Activated T-cell treated with anti-CD3 and anti-CD28 coated beads, Interleukin-2, amount 50 U/mL, for 4 hours (primary cell): ENCODE data around the gene ACTR1B. TPM values are rescaled to one million over a fixed set of nuclear protein-coding genes. Genes with fewer than 3 reads are reported as not detected.
"Not testable (repeated sequence)": the region's sequence is repeated elsewhere in the genome, so short reads cannot be mapped to it uniquely, and the experiment has no call there.

Experiments
- ATAC-seq, 2 donors: fragments of 200-7000 bp; cut with Tn5 transposase; one replicate each; pipeline ENCODE4 v1.10.0; 2021
- DNase-seq: peaks from one replicate; pipeline ENCODE4 v3.0.0-alpha.2; 2020
- H3K27me3 Mint-ChIP-seq: one replicate; pipeline ENCODE4 v1.8.0; 2021; ENCODE audit warnings: low read depth, mixed read lengths
- H3K36me3 Mint-ChIP-seq: one replicate; pipeline ENCODE4 v1.8.0; 2022; ENCODE audit warnings: mixed read lengths; ENCODE audit not compliant: insufficient read depth
- H3K4me1 Mint-ChIP-seq: one replicate; pipeline ENCODE4 v1.8.0; 2021; ENCODE audit warnings: low read depth, mixed read lengths
- H3K4me3 Mint-ChIP-seq: one replicate; pipeline ENCODE4 v1.8.0; 2021; ENCODE audit warnings: mild to moderate bottlenecking, moderate library complexity, mixed read lengths
- H3K9me3 Mint-ChIP-seq: one replicate; pipeline ENCODE4 v1.8.0; 2021; ENCODE audit warnings: mixed read lengths
- total RNA-seq, 3 donors: library from RNA; stranded (reverse); gene quantifications; one replicate each; pipeline ENCODE4 v1.2.1, GENCODE V29; 2021

Gene ACTR1B
- total RNA-seq, 3 donors from 2014 or later = 66.3 to 70.7 (median 67.1) TPM

GRCh38 chr2:97699765-97700444, 36.1 kb upstream of the ACTR1B start:
- Mint-ChIP-seq H3K36me3 (no peaks in the 10 kb centered on the region), H3K4me1 (peaks cover 6% of the 10 kb centered on the region), H3K4me3 (no peak overlapping the region), H3K9me3 (no peaks in the 10 kb centered on the region), H3K27me3 (no peaks in the 10 kb centered on the region)
- DNase-seq = peak; percentile 55
- peak; percentile 86 for ATAC-seq

GRCh38 chr2:97698530-97698929, 34.7 kb upstream of the ACTR1B start:
- Mint-ChIP-seq H3K9me3 (no peaks in the 10 kb centered on the region), H3K36me3 (no peaks in the 10 kb centered on the region), H3K4me3 (no peak overlapping the region), H3K27me3 (no peaks in the 10 kb centered on the region), H3K4me1 (peaks cover 6% of the 10 kb centered on the region)
- DNase-seq (no peak), ATAC-seq (no peak)

- no peaks in the 10 kb centered on the region for H3K36me3 Mint-ChIP-seq
- DNase-seq (peak; percentile 97), ATAC-seq (peak; percentile 95)
- H3K27me3 Mint-ChIP-seq = no peaks in the 10 kb centered on the region
- no peaks in the 10 kb centered on the region for H3K9me3 Mint-ChIP-seq
- H3K4me3 Mint-ChIP-seq = no peak overlapping the region
- H3K4me1 Mint-ChIP-seq = peaks cover 6% of the 10 kb centered on the region
Observed at GRCh38 chr2:97697252-97698235, 33.7 kb upstream of the ACTR1B start.

DNA sequence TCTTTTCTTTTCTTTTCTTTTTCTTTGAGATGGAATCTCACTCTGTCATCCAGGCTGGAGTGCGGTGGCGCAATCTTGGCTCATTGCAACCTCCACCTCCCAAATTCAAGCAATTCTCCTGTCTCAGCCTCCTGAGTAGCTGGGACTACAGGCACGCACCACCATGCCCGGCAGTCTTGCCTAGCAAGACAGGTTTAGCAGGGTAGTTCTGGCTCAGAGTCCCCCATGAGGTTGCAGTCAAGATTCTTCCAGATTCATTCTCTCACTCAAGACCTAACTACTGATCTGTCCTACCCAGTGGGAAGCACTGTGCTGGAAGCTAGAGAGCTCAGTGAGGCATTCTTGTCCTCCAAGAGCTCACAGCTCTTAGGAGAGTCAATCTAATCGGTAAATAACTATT, 31.9 kb upstream of the ACTR1B start:
- H3K27me3 Mint-ChIP-seq = no peaks in the 10 kb centered on the region
- H3K4me1 Mint-ChIP-seq = peaks cover 6% of the 10 kb centered on the region
- no peaks in the 10 kb centered on the region for H3K36me3 Mint-ChIP-seq
- no peak for ATAC-seq
- no peak overlapping the region for H3K4me3 Mint-ChIP-seq
- no peaks in the 10 kb centered on the region for H3K9me3 Mint-ChIP-seq
- no peak for DNase-seq

DNA sequence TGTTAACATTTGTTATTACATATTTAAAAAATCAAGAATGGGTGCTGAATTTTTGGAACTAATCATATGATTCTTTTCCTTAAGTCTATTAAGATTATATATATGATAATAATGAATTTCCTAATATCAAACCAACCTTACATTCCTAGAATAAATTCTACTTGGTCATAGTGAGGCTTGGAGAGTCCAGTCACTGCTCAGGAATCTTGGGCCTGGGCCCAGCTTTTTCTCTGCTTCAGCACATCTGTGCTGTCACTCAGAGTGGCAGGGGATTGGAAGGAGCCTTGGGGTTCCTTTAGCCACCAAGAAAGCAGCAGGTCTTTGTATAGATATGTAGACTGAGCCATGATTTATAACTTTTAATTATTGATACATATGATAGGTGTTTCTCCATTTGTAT, 29.6 kb upstream of the ACTR1B start:
- Mint-ChIP-seq H3K27me3 (no peaks in the 10 kb centered on the region), H3K9me3 (no peaks in the 10 kb centered on the region), H3K4me1 (peaks cover 11% of the 10 kb centered on the region), H3K4me3 (no peak overlapping the region), H3K36me3 (no peaks in the 10 kb centered on the region)
- DNase-seq (no peak), ATAC-seq (no peak)

GRCh38 chr2:97691166-97691565, 27.3 kb upstream of the ACTR1B start:
- Mint-ChIP-seq H3K36me3 (no peaks in the 10 kb centered on the region), H3K9me3 (no peaks in the 10 kb centered on the region), H3K4me1 (peaks cover 15% of the 10 kb centered on the region), H3K27me3 (no peaks in the 10 kb centered on the region), H3K4me3 (no peak overlapping the region)
- no peak for ATAC-seq
- DNase-seq = no peak

GRCh38 chr2:97688062-97688827, 24.4 kb upstream of the ACTR1B start:
- Mint-ChIP-seq H3K36me3 (no peaks in the 10 kb centered on the region), H3K4me1 (peaks cover 15% of the 10 kb centered on the region), H3K4me3 (no peak overlapping the region), H3K27me3 (no peaks in the 10 kb centered on the region), H3K9me3 (no peaks in the 10 kb centered on the region)
- peak; percentile 91 to 94 for ATAC-seq
- DNase-seq = no peak

GRCh38 chr2:97687235-97687634, 23.4 kb upstream of the ACTR1B start:
- H3K4me1 Mint-ChIP-seq = peaks cover 15% of the 10 kb centered on the region
- not testable (repeated sequence) for H3K9me3 Mint-ChIP-seq, ATAC-seq, DNase-seq, H3K4me3 Mint-ChIP-seq, H3K27me3 Mint-ChIP-seq, H3K36me3 Mint-ChIP-seq

DNA sequence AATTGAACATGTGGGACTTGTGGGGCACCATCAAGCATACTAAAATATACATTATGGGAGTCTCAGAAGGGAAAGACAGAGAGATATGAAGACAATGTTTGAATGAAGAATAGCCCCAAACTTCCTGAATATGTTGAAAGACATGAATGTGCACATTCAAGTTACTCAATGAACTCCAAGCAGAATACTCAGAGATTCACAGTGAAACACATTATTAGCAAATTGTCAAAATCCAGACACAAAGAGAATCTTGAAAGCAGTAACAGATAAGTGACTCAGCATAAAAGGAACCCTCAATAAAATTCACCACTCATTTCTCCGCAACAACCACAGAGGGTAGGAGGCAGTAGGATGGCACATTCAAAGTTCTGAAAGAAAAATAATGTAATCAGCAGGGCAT, 14.5 kb upstream of the ACTR1B start:
- DNase-seq = no peak
- Mint-ChIP-seq H3K4me3 (no peak overlapping the region), H3K36me3 (no peaks in the 10 kb centered on the region), H3K9me3 (no peaks in the 10 kb centered on the region), H3K27me3 (peaks cover 3% of the 10 kb centered on the region), H3K4me1 (peaks cover 9% of the 10 kb centered on the region)
- no peak for ATAC-seq

GRCh38 chr2:97677480-97677879, 13.6 kb upstream of the ACTR1B start:
- Mint-ChIP-seq H3K9me3 (no peaks in the 10 kb centered on the region), H3K4me1 (peaks cover 12% of the 10 kb centered on the region), H3K27me3 (peaks cover 3% of the 10 kb centered on the region), H3K4me3 (no peak overlapping the region), H3K36me3 (no peaks in the 10 kb centered on the region)
- DNase-seq (no peak), ATAC-seq (no peak)

DNA sequence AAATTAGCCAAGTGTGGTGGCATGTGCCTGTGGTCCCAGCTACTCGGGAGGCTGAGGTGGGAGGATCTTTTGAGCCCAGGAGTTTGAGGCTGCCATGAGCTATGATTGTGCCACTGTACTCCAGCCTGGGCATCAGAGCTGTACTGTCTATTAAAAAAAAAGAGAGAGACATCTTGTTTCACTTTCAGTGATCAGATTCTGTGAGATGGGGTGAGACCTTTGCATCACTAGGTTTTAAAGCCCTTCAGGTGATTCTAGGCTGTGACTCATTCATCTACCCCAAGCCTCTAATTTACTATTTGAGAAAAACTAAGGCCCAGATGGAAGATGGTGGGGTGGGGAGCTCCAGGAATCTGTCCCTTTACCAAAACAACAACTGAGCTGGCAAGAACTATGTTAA, 12.8 kb upstream of the ACTR1B start:
- DNase-seq = no peak
- Mint-ChIP-seq H3K9me3 (no peaks in the 10 kb centered on the region), H3K4me3 (no peak overlapping the region)

DNA sequence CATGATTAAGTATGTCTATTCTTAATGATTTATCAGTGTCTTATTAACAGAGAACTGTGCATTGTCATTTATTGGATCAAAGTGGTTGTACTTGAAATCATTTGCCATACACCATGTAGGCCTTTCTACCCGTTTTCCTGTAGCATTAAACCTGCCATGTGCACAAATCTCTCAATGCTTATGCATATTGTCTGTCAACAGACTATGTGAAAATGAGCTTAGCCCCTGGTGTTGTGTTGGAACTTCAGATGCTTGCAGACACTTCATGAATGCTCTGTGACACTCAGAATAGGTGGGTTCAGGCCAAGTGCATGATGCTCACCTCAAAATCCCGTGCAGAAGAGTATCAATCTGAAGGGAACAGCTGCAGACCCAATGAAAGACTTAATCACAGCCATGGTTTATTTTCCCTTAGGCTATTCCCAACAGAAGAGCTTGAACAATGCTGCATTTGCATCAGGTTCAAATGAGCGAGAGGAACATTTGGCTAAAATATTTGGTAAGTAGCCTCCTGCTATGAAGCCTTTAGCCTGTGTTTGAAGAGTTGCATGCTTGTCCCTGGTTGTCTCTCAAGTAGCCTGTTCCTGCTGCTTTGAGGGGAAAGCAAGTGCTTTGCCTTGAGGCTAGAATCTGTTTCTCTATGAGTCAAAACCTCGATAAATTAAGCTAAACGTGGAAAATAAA, 11.7 kb upstream of the ACTR1B start:
- Mint-ChIP-seq H3K4me3 (no peak overlapping the region), H3K27me3 (peaks cover 3% of the 10 kb centered on the region), H3K4me1 (peaks cover 12% of the 10 kb centered on the region), H3K9me3 (no peaks in the 10 kb centered on the region), H3K36me3 (no peaks in the 10 kb centered on the region)
- ATAC-seq (no peak), DNase-seq (no peak)

More for the DNA sequence above, 12.8 kb upstream of the ACTR1B start:
- no peaks in the 10 kb centered on the region for H3K36me3 Mint-ChIP-seq
- H3K27me3 Mint-ChIP-seq = peaks cover 3% of the 10 kb centered on the region
- ATAC-seq = peak in 1 of 2 donors; percentile 30
- H3K4me1 Mint-ChIP-seq = peaks cover 12% of the 10 kb centered on the region

DNA sequence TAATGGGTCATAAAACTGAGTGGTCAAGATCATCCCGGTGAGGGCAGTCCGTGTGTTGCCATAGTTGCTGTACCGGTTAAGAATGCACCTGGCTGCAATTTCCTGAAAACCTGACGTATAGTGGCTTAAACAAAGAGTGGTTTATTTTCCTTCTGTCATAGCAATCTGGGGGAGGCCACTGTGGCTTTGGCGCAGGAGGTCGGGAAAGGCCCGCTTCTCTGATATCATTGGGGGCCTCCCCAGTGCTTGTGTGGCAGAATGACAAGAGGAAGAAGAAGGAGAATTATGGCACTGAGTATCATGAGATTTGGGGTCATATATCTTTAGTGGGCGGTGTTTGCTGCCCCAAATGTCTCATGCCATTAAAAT, 10.1 kb upstream of the ACTR1B start:
- ATAC-seq = peak; percentile 56 to 63
- no peak for DNase-seq
- no peaks in the 10 kb centered on the region for H3K36me3 Mint-ChIP-seq
- peaks cover 12% of the 10 kb centered on the region for H3K4me1 Mint-ChIP-seq
- no peaks in the 10 kb centered on the region for H3K9me3 Mint-ChIP-seq
- no peak overlapping the region for H3K4me3 Mint-ChIP-seq
- H3K27me3 Mint-ChIP-seq = peaks cover 3% of the 10 kb centered on the region
